22Rv1 (cell line): Measurements from ENCODE around the gene XPC.
"Not testable (repeated sequence)": the region's sequence is repeated elsewhere in the genome, so short reads cannot be mapped to it uniquely, and the experiment has no call there.

Experiments used
- H3K27ac ChIP-seq: fragments of 450-650 bp; 2 replicates; pipeline ENCODE4 v1.5.1; 2017
- ZFX ChIP-seq: fragments of 450-650 bp; IDR thresholded peaks from 2 replicates; pipeline ENCODE4 v1.6.1; 2017; ENCODE audit warnings: antibody characterized with exemption, borderline replicate concordance
- TF ChIP-seq, protein P1 (sequence below): fragments of 450-650 bp; IDR thresholded peaks from 2 replicates; pipeline ENCODE4 v1.5.1; 2017; ENCODE audit warnings: mild to moderate bottlenecking

Gene XPC

GRCh38 chr3:14122301-14122700 lies 56.1 kb downstream of the XPC start:
- H3K27ac ChIP-seq, result no peak overlapping the region
- no peak for TF ChIP-seq ZFX
- TF ChIP-seq, protein P1, sequence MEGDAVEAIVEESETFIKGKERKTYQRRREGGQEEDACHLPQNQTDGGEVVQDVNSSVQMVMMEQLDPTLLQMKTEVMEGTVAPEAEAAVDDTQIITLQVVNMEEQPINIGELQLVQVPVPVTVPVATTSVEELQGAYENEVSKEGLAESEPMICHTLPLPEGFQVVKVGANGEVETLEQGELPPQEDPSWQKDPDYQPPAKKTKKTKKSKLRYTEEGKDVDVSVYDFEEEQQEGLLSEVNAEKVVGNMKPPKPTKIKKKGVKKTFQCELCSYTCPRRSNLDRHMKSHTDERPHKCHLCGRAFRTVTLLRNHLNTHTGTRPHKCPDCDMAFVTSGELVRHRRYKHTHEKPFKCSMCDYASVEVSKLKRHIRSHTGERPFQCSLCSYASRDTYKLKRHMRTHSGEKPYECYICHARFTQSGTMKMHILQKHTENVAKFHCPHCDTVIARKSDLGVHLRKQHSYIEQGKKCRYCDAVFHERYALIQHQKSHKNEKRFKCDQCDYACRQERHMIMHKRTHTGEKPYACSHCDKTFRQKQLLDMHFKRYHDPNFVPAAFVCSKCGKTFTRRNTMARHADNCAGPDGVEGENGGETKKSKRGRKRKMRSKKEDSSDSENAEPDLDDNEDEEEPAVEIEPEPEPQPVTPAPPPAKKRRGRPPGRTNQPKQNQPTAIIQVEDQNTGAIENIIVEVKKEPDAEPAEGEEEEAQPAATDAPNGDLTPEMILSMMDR, result no peak

DNA sequence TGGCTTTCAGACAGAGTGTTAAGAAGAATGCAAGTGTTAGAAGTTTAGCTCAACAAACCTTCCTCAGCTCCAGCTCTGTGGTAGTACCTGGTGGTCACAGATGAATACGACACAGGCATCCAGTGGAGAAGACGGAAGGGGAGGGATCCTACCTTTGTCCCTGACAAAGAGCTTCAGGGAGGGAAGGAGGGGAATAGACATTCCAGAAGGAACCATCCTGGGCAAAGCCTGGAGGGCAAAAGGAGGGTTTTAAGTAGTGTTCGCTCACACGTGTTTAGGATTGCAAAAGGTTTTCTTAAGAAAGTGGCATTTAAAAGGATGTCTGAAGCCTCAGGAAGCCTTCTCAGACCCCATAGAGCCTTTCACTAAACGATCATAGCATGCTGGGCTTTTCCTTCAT lies 56.5 kb downstream of the XPC start:
- TF ChIP-seq ZFX, result no peak
- TF ChIP-seq, protein P1, result no peak
- H3K27ac ChIP-seq, result no peak overlapping the region

GRCh38 chr3:14120921-14121448 lies 57.4 kb downstream of the XPC start:
- H3K27ac ChIP-seq, result not testable (repeated sequence)

GRCh38 chr3:14120111-14120920 lies 58.1 kb downstream of the XPC start:
- no peak overlapping the region for H3K27ac ChIP-seq
- TF ChIP-seq, protein P1, result no peak
- no peak for TF ChIP-seq ZFX

DNA sequence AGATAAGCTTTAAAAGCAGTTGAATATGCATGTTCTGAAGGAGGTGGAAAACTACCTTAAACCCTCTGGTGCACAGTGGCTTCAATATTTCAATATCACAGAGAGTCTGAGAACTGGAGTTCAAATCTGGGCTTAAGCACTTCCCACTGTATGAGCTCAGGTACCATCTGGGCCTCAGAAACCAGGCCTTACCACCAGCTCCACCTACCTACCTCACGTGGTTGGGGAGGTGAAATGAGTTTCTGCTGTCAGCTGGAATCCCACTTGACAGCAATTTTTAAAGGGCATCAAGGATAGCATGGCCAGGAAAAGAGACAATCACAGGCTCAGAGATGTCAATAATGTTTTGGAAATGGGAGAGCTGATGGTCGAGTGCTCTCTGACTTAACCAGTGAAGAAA lies 58.8 kb downstream of the XPC start:
- no peak for TF ChIP-seq ZFX
- TF ChIP-seq, protein P1, result no peak

DNA sequence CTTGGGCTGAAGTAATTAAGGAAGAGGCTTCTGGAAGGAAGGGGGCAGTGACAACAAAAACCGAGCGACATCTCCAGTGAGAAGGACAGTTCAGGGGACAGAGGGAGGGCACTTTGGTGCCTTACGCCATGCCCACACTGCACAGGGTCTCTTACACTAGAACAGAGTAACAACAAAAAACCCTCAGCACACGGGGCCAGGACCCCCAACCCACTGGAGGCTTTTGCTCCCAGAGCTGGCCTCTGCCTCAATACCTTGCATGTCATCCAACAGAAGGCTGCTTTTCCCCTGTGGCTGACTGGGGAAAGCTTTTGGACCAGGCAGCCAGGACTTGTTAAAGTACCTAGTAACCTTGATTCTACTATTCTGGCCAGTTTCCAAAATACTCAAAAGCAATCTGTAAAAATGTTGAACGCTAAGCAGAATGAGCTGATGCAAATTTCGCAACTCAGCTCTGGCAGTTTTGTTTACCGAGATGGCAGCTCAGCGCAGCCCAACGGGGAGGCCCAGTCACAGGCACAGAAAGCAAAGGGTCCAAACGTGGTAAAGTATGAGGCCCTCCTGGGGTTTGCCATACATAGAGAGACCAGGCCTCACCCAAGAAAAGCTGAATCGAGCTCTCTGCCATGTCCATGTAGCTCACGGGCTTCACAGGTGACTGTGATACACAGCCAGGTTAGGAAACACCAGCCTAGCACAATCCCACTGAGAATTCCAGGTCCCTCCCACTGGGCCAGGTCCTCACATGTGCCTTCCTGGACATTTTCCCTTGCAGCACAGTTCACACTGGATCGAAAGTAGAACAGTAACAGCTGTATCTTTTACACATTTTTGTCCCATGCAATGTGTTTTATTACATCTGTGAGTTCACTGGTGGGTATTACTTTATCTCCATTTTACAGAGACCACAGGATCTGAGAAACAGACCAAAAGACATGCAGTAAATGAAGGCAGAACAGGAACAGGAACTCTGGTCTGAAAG lies 59.7 kb downstream of the XPC start:
- TF ChIP-seq, protein P1, result no peak
- TF ChIP-seq ZFX, result no peak
- no peak overlapping the region for H3K27ac ChIP-seq

More for the DNA sequence above, 58.8 kb downstream of the XPC start:
- no peak overlapping the region for H3K27ac ChIP-seq

- H3K27ac ChIP-seq, result no peak overlapping the region
- TF ChIP-seq, protein P1, result no peak
- TF ChIP-seq ZFX, result no peak
Observed at GRCh38 chr3:14117468-14118399, 60.7 kb downstream of the XPC start.
